Cardiac septum (tissue), 1 donor: ENCODE results near the gene DNAH1. TPM values are rescaled to one million over a fixed set of nuclear protein-coding genes. Genes with fewer than 3 reads are reported as not detected.
"Not testable (repeated sequence)": the region's sequence is repeated elsewhere in the genome, so short reads cannot be mapped to it uniquely, and the experiment has no call there.

Experiments used
- DNase-seq: peaks from one replicate; pipeline ENCODE4 v3.0.0-alpha.2; 2020; ENCODE audit warnings: low spot score
- intact Hi-C: fragments of 100-400 bp; cut with DNase I; formaldehyde crosslinking; loops from one replicate; pipeline ENCODE4 v1.14.0; 2022
- total RNA-seq: library from RNA; stranded (reverse); fragmentation: NEBNext Ultra II Directional; extraction: Animal tissue kit (Norgen Biotek cat#: 25700); gene quantifications from one replicate; pipeline ENCODE4 v1.2.1, GENCODE V29; 2021
- donor health status: DM: no; HTN: no; CAD: no.

The DNAH1 gene
- total RNA-seq, 1 donor from 2014 or later = 4.2 TPM

DNA sequence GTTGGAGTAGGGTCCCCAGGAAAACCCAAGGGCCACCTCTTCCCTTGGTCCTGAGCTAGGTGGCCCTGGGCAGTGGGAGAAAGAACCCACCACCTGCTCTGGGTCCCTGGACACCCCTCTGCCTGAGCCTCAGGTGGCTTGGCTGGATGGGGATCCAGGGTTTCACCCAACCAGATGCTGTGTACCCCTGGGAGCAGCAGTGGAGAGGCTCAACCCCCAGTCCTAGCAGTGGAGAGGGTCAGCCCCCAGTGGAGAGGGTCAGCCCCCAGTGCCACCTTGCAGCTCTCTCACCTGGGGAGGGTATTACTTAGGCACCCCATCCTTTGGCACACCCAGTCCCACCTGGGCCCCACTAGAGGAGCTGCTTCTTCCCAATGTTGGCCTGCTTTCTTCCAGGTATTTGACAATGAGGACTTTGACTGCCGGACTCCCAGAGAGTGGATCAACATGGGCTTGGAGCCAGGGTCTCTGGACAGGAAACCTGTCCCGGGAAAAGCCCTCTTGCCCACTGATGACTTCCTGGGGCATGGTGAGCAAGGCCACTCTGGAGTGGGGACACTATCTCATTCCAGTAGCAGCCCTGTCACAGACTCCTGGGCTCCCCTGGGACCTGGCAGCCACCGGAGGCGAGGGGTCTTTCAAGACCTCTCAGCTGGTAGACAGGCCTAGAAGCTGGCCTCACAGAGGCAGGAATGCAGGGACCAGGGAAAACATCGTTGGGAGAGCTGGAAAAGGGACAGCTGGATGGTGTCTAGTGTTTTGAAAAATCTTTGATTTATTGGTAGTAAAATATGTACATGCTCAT is 11.6 kb downstream of the DNAH1 start:
- intact Hi-C loops = no loop called here
- DNase-seq = no peak

DNA sequence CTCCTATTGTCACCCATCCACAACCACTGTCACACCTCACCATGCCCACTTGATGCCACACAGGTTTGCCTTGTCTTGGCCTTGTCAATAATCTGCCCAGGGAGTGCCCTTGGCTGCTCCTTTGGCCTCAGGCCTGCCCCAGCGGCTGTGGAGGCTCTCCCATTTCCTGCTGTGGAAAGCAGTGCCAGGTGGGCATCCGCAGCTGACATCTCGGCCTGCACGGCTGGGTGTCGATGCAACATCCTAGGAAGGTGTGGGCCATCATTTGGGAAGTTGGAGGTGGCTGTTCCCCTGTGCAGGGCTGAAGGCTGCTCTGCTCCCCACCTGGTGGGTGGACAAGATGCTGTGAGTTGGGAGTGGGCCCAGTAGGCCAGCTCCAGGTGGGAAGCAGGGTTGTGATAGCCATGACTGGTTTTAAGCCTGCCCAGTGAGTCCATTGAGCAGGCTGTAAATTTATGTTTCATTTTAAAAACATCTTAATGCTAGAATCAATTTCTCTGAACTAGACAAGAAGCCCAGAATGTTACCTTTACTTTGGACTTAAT is 12.5 kb downstream of the DNAH1 start:
- intact Hi-C loops = no loop called here
- no peak for DNase-seq

DNA sequence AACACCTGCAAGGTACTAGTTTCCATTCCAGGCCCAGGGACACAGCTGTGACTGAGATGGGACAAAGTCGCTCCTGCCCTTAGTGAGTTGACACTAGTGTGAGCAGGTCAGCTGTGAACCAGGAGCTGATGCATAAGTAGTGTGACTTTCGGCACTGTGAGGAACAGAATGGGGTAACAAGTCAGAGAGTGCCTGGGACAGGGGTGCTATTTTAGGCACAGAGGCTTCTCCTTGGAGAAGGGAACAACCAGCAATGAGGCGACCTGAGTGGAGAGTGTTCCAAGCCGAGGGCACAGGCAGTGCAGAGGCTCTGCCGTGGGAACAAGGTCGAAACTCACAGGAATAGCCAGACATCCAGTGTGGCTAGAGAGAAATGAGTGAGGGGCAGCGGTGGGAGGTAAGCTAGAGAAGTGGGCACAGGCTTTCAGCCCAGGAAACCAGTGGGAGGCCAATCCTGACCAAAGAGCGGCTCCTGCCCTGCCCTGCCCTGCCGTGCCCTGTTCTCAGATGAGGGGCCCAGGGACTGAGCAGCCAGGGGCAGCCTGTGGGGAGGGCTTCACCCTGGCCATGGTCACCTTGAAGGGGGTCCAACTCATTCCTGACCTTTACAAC is 14.2 kb downstream of the DNAH1 start:
- no peak for DNase-seq
- intact Hi-C loops = loop anchor here (10.0 kb wide), 1 partner anchor 325 kb away; no protein-coding TSS in a partner anchor

DNA sequence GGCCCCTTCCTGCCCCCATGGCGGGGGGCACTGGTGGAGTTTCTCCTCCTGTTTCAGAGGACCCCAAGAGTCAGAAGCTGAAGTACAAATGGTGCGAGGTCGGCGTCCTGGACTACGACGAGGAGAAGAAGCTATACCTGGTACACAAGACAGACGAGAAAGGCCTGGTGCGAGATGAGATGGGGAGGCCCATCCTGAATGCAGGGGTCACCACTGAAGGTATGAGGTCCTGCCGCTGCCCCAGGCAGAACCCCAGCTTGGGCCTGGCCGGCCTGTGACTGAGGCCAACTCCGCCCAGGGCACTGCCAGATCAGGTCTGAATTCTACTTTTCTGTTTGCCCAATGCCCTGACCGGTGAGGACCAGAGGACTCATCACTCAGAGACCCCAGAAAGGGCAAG is 15.0 kb downstream of the DNAH1 start:
- no peak for DNase-seq
- intact Hi-C loops = loop anchor here (10.0 kb wide), 1 partner anchor 326 kb away; no protein-coding TSS in a partner anchor

DNA sequence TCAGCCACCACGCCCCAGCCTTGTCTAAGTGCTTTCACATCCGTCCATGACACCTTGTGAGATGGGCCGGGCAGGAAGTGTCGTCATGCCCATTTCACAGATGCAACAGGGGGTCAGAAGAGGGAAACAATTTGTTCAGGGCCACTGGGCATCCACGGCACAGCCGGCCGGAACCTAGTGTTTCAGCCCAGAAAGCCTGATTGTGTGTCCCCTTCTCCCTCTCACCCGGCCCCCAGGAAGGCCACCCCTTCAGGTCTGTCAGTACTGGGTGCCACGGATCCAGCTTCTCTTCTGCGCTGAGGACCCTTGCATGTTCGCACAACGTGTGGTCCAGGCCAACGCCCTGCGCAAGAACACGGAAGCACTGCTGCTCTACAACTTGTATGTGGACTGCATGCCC is 15.8 kb downstream of the DNAH1 start:
- intact Hi-C loops = loop anchor here (10.0 kb wide), 1 partner anchor 327 kb away; no protein-coding TSS in a partner anchor
- DNase-seq = no peak

DNA sequence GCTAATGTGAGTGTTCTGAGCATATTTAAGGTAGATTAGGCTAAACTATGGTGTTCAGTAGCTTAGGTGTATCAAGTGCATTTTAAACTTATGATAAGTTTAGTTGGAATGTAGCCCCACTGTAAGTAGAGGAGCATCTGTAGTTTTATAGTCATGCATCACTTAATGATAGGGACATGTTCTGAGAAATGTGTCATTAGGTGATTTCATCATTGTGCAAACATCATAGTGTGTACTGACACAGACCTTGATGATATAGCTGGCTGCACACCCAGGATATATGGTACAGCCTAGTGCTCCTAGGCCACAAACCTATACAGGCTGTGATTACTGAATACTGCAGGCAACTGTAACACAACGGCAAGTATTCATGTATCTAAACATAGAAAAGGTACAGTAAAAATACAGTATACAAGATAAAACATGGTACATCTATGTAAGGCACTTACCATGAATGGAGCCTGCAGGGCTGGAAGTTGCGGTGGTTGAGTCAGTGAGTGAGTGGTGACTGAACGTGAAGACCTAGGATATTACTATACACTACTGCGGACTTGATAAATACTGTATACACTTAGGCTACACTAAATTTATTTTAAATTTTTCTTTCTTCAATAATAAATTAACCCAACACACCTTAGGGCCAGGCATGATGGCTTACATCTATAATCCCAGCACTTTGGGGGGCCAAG is 17.9 kb downstream of the DNAH1 start:
- DNase-seq = no peak
- intact Hi-C loops = loop anchor here (10.0 kb wide), 1 partner anchor 329 kb away; no protein-coding TSS in a partner anchor

DNA sequence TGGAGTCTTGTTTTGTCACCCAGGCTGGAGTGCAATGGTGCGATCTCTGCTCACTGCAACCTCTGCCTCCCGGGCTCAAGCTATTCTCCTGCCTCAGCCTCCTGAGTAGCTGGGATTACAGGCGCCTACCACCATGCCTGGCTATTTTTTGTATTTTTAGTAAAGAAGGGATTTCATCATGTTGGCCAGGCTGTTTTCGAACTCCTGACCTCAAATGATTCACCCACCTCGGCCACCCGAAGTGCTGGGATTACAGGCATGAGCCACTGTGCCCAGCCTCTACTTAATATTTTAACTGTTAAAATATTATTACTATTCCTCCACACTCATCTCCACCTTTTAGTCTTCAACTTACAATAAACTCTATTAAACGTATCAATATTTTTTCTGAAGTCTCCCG is 22.0 kb downstream of the DNAH1 start:
- intact Hi-C loops = loop anchor here (10.0 kb wide), 1 partner anchor 333 kb away; no protein-coding TSS in a partner anchor
- DNase-seq = not testable (repeated sequence)

DNA sequence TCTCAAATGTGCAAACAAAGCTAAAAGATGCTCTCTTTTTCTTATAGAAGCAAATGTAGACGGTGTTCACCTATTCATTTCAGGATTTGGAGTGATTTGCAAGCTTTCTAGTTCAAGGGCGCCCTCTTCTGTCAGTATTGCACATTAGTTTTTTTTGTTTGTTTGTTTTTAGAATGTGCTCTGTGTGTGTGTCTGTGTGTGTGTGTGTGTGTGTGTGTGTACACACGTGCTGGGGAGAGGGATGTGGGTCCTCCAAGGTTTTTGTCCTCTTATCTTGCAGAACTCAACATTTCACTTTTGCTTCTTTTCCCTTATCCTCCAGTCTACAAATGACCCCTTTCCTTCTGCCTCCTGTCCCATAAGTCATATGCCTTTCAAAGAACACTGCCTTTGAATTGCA is 23.5 kb downstream of the DNAH1 start:
- intact Hi-C loops = loop anchor here (10.0 kb wide), 1 partner anchor 335 kb away; no protein-coding TSS in a partner anchor
- DNase-seq = no peak

DNA sequence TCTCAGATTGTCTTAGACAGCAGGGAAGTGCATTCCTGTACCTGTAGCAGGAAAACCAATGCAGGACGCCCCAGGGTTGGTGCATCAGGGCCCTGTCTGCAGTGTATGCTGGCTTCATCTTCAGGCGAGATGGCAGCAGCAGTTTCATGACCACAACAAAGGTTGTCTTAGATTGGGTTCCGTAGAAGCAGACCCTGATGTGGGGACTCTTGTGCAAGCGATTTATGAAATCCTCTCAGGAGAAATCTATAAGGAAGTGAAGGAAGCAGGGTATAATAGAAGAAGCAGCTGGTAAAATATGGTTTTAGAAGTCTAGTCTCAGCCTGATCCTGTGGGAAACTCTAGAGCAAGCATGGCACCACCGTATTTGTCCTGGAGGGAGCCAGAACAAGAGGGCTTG is 25.0 kb downstream of the DNAH1 start:
- intact Hi-C loops = no loop called here
- no peak for DNase-seq

DNA sequence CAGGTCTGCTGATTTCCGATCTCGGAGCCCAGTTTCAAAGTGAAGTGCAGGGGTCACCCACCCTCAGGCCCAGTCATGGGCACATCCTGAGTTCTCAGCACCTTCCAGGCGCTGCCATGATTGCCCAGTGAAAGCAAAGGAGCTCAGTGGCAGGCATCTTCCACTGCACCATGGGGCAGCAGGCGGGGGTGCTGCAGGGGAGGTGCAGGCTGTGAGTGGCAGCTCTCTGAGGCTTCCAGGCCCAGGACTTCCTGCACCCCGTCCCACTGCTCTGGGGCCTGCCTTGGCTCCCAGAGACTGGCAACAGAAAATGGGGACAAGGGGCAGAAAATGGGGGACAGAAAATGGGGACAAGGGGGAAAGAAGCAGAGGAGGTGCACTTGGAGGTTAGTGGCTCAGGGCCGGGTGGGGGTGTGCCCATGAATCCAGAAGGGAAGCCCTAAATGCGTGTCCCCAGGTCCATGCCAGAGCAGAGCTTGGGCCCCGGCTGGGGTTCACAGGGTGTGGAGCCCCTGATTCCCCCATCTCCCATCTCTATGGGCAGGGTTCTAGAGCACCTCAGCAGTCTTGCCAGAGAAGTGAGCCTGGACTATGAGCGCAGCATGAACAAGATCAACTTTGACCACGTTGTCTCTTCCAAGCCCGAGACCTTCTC is 28.0 kb downstream of the DNAH1 start:
- intact Hi-C loops = no loop called here
- DNase-seq = no peak

DNA sequence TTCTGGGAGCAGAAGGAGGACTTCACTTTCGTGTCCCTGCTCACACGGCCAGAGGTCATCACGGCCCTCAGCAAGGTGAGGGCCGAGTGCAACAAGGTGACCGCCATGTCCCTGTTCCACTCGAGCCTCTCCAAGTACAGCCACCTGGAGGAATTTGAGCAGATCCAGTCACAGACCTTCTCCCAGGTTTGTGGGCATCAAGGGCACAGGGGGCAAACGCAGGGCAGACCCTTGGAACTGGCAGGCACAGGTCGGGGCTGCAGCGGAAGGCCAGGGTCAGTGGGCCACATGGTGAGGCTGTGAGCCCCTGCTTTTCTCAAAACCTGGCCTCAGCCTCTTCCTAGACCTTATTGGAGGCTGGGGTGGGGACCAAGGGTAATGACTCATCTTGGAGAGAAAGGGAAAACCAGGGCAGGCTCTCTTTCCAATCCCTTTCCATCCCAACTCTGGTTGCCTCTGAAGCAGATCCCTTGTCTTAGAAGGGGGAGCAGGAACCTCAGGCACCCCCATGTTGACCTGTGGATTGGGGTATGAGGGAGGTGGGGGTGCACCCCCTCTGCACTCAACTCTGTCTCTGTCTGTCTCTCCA is 29.5 kb downstream of the DNAH1 start:
- intact Hi-C loops = no loop called here
- no peak for DNase-seq

DNA sequence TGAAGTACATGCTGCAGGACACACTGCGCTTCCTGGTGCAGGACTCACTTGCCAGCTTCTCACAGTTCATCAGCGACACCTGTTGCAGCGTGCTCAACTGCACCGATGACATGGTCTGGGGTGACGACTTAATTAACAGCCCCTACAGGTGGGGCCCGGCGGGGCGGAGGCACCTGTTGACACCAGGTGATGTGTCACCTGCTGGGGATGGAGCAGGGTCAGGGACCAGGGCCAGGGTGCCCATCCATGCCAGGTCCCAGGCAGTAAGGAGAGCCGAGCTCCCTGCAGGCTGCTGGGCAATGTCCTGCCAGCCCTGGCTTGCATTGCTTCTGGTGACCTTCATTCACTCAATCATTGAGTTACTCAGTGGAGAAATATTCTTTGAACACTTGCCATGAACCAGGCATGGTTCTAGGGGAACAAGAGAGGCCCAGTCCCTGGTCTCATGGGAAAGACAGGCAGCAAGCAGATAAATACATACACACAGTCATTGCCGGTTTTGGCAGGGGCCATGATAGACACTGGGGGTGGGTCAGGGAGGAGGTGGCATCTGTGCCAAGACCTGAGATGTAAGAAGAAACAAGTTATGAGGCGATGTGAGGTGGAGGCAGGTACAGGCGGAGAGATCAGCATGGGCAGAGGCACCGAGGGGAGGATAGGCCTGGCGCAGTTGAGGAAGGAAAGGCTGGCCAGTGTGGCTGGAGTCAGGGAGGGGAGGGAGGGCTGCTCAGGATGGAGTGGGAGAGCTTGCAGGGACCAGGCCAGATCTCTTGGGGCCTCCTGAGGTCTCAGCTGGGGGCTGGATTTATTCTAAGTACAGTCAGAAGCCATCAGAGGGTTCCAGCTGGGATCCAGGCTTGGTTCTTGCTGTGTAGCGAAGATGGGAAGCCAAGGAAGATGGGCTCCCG is 30.8 kb downstream of the DNAH1 start:
- intact Hi-C loops = no loop called here
- DNase-seq = no peak

DNA sequence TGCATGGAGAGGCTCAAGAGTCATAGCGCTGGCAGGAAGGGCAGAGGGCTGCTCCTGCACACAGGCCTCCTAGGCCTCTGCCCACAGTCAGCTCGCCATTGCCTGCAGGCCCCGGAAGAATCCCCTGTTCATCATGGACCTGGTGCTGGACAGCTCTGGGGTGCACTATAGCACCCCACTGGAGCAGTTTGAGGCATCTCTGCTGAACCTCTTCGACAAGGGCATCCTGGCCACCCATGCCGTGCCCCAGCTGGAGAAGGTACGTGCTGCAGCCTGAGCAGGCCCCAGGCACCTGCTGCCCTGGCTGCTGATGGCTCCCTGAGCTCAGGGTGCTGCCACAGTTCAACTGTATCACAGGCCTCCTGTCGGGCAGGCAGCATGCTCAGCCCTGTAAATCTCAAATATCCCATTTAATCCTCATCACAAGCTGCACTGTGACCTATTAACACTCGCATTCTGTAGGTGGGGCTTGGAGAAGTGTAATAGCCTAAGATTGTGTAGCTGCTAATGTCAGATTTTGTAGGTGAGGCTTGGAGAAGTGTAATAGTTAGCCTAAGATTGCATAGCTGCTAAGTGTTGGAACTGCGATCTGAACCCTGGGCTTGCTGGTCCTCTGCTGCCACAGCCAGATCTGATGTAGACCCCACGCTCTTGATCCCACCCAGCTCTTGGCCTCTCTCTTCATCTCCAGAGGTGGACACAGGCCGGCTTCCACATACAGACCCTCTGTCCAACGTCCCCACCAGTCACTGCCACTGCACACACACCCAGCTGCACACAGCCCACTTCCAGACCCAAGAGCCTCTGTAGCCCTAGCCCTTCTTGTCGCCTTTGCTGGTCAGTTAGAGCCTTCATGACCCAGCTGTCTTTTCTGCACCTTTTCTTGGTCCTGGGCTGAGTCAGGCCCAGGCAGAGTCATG is 31.9 kb downstream of the DNAH1 start:
- DNase-seq = no peak
- intact Hi-C loops = no loop called here

DNA sequence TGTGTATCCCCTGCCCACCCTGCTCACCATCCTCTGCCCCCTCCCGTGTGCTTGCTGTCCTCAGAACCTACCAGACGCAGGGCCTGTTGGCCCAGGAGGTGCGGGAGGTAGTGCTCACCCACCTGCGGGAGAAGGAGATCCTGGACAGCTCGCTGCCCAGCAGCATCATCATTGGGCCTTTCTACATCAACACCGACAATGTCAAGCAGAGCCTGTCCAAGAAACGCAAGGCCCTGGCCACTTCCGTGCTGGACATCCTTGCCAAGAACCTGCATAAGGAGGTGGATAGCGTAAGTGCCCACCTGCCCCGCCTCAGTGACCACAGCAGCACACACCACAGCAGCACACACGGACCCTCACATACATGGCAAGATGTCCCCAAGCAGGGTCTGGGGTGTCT is 33.0 kb downstream of the DNAH1 start:
- no peak for DNase-seq
- intact Hi-C loops = no loop called here

DNA sequence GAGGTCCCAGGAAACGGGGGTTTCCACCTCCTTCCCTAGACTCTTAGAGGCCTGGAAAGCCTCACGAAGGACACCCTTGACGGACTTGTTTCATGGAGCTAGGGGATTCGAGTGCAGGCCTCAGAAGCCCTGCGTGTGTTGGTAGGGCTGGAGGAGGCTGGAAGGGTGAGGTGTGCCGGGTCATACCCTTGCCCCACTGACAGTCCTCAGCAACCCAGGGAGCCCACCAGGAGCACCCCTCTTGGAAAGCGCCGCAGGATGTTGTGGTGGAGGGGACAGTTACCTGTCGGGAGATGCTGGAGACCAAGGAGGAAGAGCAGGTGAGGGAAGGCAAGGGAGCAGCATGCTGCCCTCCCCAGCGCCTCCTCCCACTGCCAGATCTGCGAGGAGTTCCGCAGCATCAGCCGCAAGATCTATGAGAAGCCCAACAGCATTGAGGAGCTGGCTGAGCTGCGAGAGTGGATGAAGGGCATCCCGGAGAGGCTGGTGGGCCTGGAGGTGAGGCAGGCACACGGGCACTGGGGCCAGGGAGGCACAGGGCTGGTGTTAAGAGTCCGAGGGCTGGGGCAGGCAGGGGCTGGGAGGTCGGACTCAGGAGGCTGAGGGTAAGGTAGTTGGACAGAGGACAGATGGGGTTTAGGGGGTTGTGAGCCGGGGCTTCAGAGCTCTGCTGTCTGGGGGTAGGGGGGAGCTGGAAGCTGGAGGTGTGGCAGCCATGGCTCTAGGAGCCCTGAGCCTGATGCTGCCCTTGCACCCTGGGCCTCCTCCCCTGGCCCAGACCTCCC is 33.7 kb downstream of the DNAH1 start:
- no peak for DNase-seq
- intact Hi-C loops = no loop called here

DNA sequence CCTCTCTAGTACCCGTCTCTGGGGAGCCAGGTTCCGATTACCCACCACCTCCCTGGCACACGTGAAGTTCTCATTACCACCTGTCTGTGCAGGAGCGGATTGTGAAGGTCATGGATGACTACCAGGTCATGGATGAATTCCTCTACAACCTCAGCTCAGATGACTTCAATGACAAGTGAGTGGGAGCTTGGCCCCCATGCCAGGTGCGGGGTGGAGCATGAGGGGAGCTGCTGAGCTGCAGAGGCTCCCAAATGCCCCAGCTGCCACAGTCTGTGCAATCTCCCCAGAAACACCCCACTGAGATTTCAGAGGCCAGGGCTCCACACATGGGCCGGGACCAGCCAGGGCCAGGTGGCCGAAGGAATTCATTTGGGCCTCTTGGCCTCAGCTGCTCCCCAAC is 34.3 kb downstream of the DNAH1 start:
- intact Hi-C loops = no loop called here
- no peak for DNase-seq
